Measurements from ENCODE around the gene TEN1.

DNA sequence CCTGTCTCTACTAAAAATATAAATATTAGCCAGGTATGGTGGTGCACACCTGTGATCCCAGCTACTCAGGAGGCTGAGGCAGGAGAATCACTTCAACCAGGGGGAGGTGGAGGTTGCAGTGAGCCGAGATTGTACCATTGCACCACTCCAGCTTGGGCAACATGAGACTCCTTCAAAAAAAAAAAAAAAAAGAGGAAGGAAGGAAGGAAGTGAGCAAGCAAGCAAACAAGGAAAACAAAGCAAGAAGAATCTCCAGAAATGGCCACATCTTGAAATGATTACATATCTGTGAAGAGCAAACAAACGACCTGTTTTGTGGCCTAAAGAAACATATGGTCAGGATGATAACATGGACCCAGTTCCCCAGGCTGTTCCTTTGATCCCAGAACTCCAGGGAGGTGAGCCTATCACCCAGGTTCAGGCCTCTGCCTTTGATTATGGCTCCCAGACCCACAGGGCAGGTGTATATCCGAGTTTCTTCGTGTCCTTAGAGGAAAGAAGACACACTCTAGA, 9.0 kb upstream of the TEN1 start:
- TF ChIP-seq, protein P1, sequence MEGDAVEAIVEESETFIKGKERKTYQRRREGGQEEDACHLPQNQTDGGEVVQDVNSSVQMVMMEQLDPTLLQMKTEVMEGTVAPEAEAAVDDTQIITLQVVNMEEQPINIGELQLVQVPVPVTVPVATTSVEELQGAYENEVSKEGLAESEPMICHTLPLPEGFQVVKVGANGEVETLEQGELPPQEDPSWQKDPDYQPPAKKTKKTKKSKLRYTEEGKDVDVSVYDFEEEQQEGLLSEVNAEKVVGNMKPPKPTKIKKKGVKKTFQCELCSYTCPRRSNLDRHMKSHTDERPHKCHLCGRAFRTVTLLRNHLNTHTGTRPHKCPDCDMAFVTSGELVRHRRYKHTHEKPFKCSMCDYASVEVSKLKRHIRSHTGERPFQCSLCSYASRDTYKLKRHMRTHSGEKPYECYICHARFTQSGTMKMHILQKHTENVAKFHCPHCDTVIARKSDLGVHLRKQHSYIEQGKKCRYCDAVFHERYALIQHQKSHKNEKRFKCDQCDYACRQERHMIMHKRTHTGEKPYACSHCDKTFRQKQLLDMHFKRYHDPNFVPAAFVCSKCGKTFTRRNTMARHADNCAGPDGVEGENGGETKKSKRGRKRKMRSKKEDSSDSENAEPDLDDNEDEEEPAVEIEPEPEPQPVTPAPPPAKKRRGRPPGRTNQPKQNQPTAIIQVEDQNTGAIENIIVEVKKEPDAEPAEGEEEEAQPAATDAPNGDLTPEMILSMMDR (IDR thresholded peaks at IDR 0.05) = no peak
- no peak for TF ChIP-seq EP300 (IDR thresholded peaks at IDR 0.05)
